Tibial artery (tissue), 4 donors: ENCODE data around the gene AKAP8L.

Experiments
- DNase-seq, 2 donors: peaks; one replicate each; pipeline ENCODE4 v3.0.0-alpha.2; 2019
- H3K27ac ChIP-seq, 2 donors: fragments of 200-600 bp; sonication (generic) in 1 of 2; 1 replicate in 1 of 2; 2 replicates in 1 of 2; pipeline ENCODE4 v1.5.1; 2018 to 2019; ENCODE audit warnings: mild to moderate bottlenecking in 1 of 2
- H3K27me3 ChIP-seq, 2 donors: fragments of 200-600 bp; sonication (generic) in 1 of 2; one replicate each; pipeline versions ENCODE4 v1.5.1 to v1.6.0; 2016 to 2019
- H3K36me3 ChIP-seq, 3 donors: fragments of 200-600 bp; sonication (generic) in 2 of 3; one replicate each; pipeline ENCODE4 v1.5.1; 2016 to 2019; ENCODE audit warnings: mild to moderate bottlenecking in 2 of 3
- H3K4me1 ChIP-seq, 4 donors: fragments of 200-600 bp; sonication (generic) in 2 of 4; 1 replicate in 3 of 4; 2 replicates in 1 of 4; pipeline ENCODE4 v1.5.1; 2016 to 2019
- H3K4me3 ChIP-seq, 2 donors: fragments of 200-600 bp; sonication (generic) in 1 of 2; 1 replicate in 1 of 2; 2 replicates in 1 of 2; pipeline ENCODE4 v1.5.1; 2018 to 2019; ENCODE audit warnings: mild to moderate bottlenecking in 2 of 2
- H3K9me3 ChIP-seq, 3 donors: fragments of 200-600 bp; sonication (generic) in 1 of 3; one replicate each; pipeline ENCODE4 v1.5.1; 2016 to 2019
- intact Hi-C: fragments of 100-400 bp; cut with DNase I; formaldehyde crosslinking; loops from one replicate; pipeline ENCODE4 v1.15.0; 2023; ENCODE audit warnings: low total_unique reads
- TF ChIP-seq, protein P1 (sequence below), 2 experiments: fragments of 200-600 bp in 1 of 2; fragments of 450-650 bp in 1 of 2; IDR thresholded peaks; one replicate each; pipeline ENCODE4 v1.5.1; 2017 to 2019; ENCODE audit warnings: antibody characterized with exemption in 2 of 2, mild to moderate bottlenecking in 1 of 2, moderate library complexity in 1 of 2

The AKAP8L gene

DNA sequence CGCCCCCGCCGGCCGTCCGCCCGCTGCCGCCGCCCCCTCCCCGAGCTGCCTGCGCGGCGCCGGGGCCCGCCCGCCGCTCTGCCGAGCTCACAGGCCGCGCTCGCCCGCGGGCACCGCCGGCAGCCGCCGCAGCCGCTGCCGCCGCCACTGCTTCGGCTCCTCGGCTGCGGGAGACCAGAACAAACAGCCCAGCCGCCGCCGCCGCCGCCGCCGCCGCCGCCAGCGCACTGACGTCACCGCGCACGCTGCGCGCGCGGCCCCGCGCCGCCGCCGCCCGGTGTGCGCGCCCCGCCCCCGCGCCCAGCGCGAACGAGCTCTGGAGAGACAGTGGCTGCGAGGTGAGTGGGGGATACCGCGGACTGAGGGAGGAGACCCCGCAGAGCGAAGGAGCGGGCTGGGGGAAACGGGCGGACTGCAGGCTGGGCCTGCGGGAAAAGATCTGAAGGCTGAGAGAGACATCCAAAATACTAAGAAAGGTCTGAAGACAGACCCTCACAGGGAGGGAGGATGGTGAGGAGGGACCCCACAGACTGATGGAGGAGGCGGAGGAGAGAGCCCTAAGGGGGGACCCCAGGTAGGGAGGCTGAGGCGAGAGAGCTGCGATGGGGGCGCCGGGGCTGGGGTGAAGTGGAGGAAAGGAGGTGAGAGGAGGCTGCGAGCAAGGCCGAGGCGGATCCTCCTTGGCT is 86.3 kb downstream of the AKAP8L start, which contains the start of gene BRD4:
Gene BRD4, minus strand, starts transcription at position 229 of the 686 bp plus-strand sequence. CDS start 59,440 bp downstream, outside the sequence.
- Histone ChIP-seq H3K27me3 (no peaks in the 10 kb centered on the region), H3K9me3 (no peaks in the 10 kb centered on the region), H3K4me3 (peak within 1 kb of the TSS; percentile 86 to 97), H3K36me3 (no peaks in the 10 kb centered on the region), H3K27ac (peak within 1 kb of the TSS; percentile 96), H3K4me1 (peaks cover 0 to 79% (median 51%) of the 10 kb centered on the region in 4 donors)
- intact Hi-C loops, result loop anchor here (5.0 to 10.0 kb wide), 3 partner anchors 68 to 222 kb away; no protein-coding TSS in a partner anchor
- peak; percentile 58 to 82 for DNase-seq
- TF ChIP-seq, protein P1, sequence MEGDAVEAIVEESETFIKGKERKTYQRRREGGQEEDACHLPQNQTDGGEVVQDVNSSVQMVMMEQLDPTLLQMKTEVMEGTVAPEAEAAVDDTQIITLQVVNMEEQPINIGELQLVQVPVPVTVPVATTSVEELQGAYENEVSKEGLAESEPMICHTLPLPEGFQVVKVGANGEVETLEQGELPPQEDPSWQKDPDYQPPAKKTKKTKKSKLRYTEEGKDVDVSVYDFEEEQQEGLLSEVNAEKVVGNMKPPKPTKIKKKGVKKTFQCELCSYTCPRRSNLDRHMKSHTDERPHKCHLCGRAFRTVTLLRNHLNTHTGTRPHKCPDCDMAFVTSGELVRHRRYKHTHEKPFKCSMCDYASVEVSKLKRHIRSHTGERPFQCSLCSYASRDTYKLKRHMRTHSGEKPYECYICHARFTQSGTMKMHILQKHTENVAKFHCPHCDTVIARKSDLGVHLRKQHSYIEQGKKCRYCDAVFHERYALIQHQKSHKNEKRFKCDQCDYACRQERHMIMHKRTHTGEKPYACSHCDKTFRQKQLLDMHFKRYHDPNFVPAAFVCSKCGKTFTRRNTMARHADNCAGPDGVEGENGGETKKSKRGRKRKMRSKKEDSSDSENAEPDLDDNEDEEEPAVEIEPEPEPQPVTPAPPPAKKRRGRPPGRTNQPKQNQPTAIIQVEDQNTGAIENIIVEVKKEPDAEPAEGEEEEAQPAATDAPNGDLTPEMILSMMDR (IDR thresholded peaks at IDR 0.05), result no peak

DNA sequence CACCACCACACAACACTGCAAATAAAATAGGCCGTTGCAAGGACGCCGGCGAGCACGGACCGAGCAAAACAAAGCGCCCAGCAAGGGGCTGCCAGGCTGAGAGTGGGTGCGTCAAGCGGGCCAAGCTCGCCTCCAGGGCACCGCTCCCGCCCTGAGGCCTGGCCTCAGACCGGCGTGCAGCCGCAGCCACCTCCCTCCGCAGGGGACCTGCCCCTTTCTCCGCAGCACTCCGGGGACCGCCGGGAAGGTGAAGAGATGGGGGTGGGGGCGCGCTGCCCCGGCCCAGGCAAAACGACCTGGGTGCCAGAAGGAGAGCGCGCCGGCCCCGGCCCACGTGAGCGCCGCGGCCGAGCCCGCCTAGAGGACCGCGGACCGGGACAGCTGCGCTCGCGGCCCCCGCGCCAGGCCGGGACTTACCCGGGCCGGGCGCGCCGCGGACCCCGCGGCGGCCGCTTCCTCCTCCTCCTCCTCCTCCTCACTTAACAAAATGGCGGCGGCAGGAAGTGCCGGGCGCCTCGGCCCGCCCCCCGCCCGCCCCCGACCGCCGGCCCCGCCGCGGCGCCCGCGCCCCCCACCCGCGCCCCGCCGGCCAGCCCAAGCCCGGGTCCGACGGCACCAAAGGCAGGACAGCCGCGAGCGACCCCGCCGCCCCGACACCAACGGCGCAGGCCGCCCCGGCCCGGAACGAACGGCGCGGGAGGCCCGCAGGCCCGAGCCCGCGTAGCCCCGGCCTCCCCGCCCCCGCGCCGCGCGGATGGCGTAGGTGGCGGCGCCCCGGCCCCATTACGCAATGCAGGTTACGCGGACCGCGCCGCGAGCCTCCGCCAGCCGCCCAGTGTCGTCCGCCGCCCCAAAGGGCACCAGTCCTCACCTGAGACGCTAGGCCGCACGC is 87.1 kb downstream of the AKAP8L start:
- H3K4me3 ChIP-seq, result peak overlapping the region; percentile 86 to 97
- DNase-seq, result peak; percentile 35 to 74
- H3K4me1 ChIP-seq, result peaks cover 0 to 79% (median 56%) of the 10 kb centered on the region in 4 donors
- no peaks in the 10 kb centered on the region for H3K36me3 ChIP-seq
- intact Hi-C loops, result loop anchor here (5.0 to 10.0 kb wide), 3 partner anchors 67 to 223 kb away; no protein-coding TSS in a partner anchor
- TF ChIP-seq, protein P1 (IDR thresholded peaks at IDR 0.05), result no peak
- peak overlapping the region; percentile 96 for H3K27ac ChIP-seq
- H3K9me3 ChIP-seq, result no peaks in the 10 kb centered on the region
- H3K27me3 ChIP-seq, result no peaks in the 10 kb centered on the region

DNA sequence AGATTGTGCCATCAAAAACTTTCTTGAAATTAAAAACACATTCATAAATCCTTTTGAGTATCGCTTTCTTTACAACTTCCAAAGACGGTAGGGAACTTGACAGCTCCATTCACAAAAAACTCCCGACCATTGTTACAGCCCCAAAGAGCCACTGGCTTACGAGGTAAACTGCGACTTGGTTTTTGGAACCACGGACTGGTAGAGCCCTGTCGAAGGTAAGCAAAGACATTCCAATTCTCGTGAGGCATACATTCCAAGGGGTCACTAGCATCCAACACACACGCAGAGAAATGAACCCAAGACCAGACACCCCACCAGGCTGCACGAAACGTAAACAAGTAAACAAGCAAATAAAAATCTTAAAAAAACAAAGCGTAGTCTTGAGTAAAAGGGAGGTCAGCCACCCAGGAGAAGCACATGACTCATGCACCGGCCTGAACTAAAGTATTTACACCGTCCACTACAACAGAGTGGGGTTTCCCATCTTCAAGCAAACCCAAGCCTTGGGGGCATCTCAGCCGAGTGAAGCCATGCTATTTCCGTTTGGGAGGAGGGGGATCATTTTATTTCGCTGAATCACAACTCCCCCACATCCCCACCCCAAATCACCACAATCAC is 87.9 kb downstream of the AKAP8L start:
- no peak for DNase-seq
- Histone ChIP-seq H3K4me3 (peak overlapping the region; percentile 86 to 97), H3K4me1 (peaks cover 0 to 79% (median 61%) of the 10 kb centered on the region in 4 donors), H3K36me3 (no peaks in the 10 kb centered on the region), H3K27me3 (no peaks in the 10 kb centered on the region), H3K27ac (peak overlapping the region; percentile 96), H3K9me3 (no peaks in the 10 kb centered on the region)
- intact Hi-C loops, result loop anchor here (5.0 to 10.0 kb wide), 3 partner anchors 66 to 224 kb away; no protein-coding TSS in a partner anchor
- TF ChIP-seq, protein P1 (IDR thresholded peaks at IDR 0.05), result no peak
